ENCODE data around the gene RMDN2.
"Not testable (repeated sequence)": the region's sequence is repeated elsewhere in the genome, so short reads cannot be mapped to it uniquely, and the experiment has no call there.

Gene RMDN2

GRCh38 chr2:38020359-38021069 lies 95.4 kb downstream of the RMDN2 start:
- H3K4me3 Mint-ChIP-seq; H3K9me3 Mint-ChIP-seq; H3K36me3 Mint-ChIP-seq (ENCODE audit: low read depth); H3K4me1 Mint-ChIP-seq (ENCODE audit: low read depth); H3K27me3 Mint-ChIP-seq; H3K27ac Mint-ChIP-seq: not testable (repeated sequence)

DNA sequence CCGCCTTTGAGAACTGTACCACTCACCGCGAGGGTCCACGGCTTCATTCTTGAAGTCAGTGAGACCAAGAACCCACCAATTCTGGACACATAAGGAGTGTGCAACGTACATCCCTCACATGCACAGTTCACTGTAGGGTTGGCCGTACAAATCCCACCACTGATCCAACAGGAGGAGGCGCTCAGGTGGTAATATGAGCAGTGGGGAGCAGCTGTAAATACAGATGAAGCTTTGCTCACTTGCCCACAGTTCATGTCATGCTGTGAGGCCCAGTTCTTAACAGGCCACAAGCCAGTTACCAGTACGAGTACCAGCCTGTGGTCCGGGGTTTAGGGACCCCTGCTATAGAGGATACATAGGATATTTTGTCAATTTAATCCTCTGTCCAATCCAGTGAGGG lies 96.5 kb downstream of the RMDN2 start:
- no peak overlapping the region for H3K27ac Mint-ChIP-seq
- no peak overlapping the region for H3K4me3 Mint-ChIP-seq
- no peaks in the 10 kb centered on the region for H3K4me1 Mint-ChIP-seq (ENCODE audit: low read depth)
- peaks cover 6% of the 10 kb centered on the region for H3K27me3 Mint-ChIP-seq
- H3K36me3 Mint-ChIP-seq (ENCODE audit: low read depth) = no peaks in the 10 kb centered on the region
- H3K9me3 Mint-ChIP-seq = no peaks in the 10 kb centered on the region

GRCh38 chr2:38026846-38027245 lies 101.8 kb downstream of the RMDN2 start:
- H3K27me3 Mint-ChIP-seq = peaks cover 6% of the 10 kb centered on the region
- no peaks in the 10 kb centered on the region for H3K9me3 Mint-ChIP-seq
- no peaks in the 10 kb centered on the region for H3K36me3 Mint-ChIP-seq (ENCODE audit: low read depth)
- H3K27ac Mint-ChIP-seq = no peak overlapping the region
- no peaks in the 10 kb centered on the region for H3K4me1 Mint-ChIP-seq (ENCODE audit: low read depth)
- H3K4me3 Mint-ChIP-seq = no peak overlapping the region

- Mint-ChIP-seq H3K9me3 (no peaks in the 10 kb centered on the region), H3K27me3 (peaks cover 16% of the 10 kb centered on the region), H3K36me3 (ENCODE audit: low read depth) (no peaks in the 10 kb centered on the region), H3K27ac (no peak overlapping the region), H3K4me3 (no peak overlapping the region), H3K4me1 (ENCODE audit: low read depth) (no peaks in the 10 kb centered on the region)
These were observed 103.7 kb downstream of the RMDN2 start for GRCh38 chr2:38028829-38029228.

GRCh38 chr2:38029512-38029911 lies 104.4 kb downstream of the RMDN2 start:
- H3K36me3 Mint-ChIP-seq (ENCODE audit: low read depth) = no peaks in the 10 kb centered on the region
- no peaks in the 10 kb centered on the region for H3K9me3 Mint-ChIP-seq
- no peaks in the 10 kb centered on the region for H3K4me1 Mint-ChIP-seq (ENCODE audit: low read depth)
- H3K27me3 Mint-ChIP-seq = peaks cover 18% of the 10 kb centered on the region
- H3K27ac Mint-ChIP-seq = no peak overlapping the region
- no peak overlapping the region for H3K4me3 Mint-ChIP-seq

DNA sequence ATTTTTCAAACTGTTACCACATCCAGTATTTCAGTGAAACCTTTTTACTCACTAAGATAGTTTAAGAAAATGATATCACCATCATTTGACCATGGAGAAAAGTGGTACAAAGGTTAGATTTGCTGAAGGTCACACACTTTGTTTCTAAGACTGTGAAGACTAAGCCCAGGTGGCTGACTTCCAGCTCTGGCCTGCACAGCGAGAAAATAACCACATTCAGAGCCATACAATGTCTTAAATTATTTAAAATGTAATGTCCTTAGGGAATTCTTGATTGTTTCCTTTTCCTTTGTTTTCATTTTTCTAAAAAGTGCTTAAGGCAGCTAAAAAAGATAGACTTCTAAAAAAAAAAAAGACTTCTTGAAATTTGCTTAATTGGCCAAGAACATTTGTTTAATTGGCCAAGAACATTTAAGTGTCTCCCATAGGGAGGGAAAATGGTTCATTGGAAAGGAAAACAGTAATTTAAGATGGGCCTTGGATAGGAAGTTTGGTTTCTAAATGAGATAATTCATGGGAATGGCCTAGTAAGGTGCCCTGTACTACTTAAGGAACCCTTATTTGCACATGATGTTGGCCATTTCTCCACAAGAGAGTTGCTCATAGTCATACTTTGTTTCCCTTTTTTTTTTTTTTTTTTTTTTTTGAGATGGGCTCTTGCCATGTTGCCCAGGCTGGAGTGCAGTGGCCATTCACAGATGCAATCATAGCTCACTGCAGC lies 105.7 kb downstream of the RMDN2 start:
- no peaks in the 10 kb centered on the region for H3K9me3 Mint-ChIP-seq

GRCh38 chr2:38032946-38033345 lies 107.9 kb downstream of the RMDN2 start:
- Mint-ChIP-seq H3K4me3 (no peak overlapping the region), H3K27ac (no peak overlapping the region), H3K36me3 (ENCODE audit: low read depth) (no peaks in the 10 kb centered on the region), H3K27me3 (peaks cover 42% of the 10 kb centered on the region), H3K4me1 (ENCODE audit: low read depth) (peaks cover 12% of the 10 kb centered on the region), H3K9me3 (no peaks in the 10 kb centered on the region)

More for the DNA sequence above, 105.7 kb downstream of the RMDN2 start:
- H3K4me3 Mint-ChIP-seq = no peak overlapping the region
- peaks cover 25% of the 10 kb centered on the region for H3K27me3 Mint-ChIP-seq
- H3K27ac Mint-ChIP-seq = no peak overlapping the region
- no peaks in the 10 kb centered on the region for H3K36me3 Mint-ChIP-seq (ENCODE audit: low read depth)
- H3K4me1 Mint-ChIP-seq (ENCODE audit: low read depth) = no peaks in the 10 kb centered on the region

DNA sequence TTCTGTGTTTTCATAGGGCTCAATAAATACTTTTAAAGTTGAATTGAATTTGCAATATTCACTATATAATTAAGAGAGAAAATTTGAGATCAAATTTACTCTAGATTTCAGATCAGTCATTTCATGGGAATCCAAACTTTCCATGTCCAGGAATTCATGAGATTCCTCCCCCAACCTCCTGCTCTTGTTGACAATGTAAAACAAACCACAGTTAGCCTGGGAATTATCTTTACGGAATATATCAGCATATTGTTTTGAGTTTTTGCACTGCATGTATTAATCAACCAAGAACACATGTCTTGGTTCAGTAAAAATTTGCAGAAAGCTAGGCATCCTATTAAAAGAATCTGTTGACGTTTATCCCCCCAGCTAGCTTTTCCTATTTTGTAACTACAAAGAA lies 108.6 kb downstream of the RMDN2 start:
- Mint-ChIP-seq H3K9me3 (no peaks in the 10 kb centered on the region), H3K4me1 (ENCODE audit: low read depth) (peaks cover 18% of the 10 kb centered on the region), H3K4me3 (no peak overlapping the region), H3K27me3 (peaks cover 47% of the 10 kb centered on the region), H3K36me3 (ENCODE audit: low read depth) (no peaks in the 10 kb centered on the region), H3K27ac (no peak overlapping the region)

DNA sequence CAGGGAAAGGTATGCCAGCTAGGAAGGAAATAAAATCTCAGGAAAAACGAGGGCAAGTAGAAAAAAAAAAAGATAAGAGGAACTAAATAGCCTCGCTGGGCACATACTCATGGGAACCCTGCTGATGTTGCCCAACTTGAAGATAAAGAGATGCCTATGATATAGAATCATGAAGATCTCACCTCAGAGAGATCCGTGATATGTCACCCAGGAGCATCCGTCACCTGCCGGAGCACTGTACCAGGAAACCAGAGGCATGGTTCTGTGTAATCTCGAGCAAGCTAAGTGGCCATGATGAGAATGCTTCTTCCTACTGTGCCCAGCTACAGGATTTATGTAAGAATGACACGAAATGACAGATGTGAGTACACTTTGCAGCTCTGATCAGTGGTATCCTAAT lies 110.9 kb downstream of the RMDN2 start:
- Mint-ChIP-seq H3K36me3 (ENCODE audit: low read depth) (no peaks in the 10 kb centered on the region), H3K27ac (no peak overlapping the region), H3K4me3 (no peak overlapping the region), H3K27me3 (peaks cover 61% of the 10 kb centered on the region), H3K4me1 (ENCODE audit: low read depth) (peaks cover 22% of the 10 kb centered on the region), H3K9me3 (no peaks in the 10 kb centered on the region)

- Mint-ChIP-seq H3K27me3 (peaks cover 62% of the 10 kb centered on the region), H3K4me3 (no peak overlapping the region), H3K27ac (peak overlapping the region; percentile 78), H3K9me3 (no peaks in the 10 kb centered on the region), H3K4me1 (ENCODE audit: low read depth) (peaks cover 22% of the 10 kb centered on the region), H3K36me3 (ENCODE audit: low read depth) (no peaks in the 10 kb centered on the region)
These were observed 112.2 kb downstream of the RMDN2 start for GRCh38 chr2:38037325-38037724.

- H3K36me3 Mint-ChIP-seq (ENCODE audit: low read depth) = no peaks in the 10 kb centered on the region
- H3K27ac Mint-ChIP-seq = peak overlapping the region; percentile 78
- H3K4me3 Mint-ChIP-seq = peak overlapping the region; percentile 65
- peaks cover 67% of the 10 kb centered on the region for H3K27me3 Mint-ChIP-seq
- H3K4me1 Mint-ChIP-seq (ENCODE audit: low read depth) = peaks cover 22% of the 10 kb centered on the region
- no peaks in the 10 kb centered on the region for H3K9me3 Mint-ChIP-seq
These were observed 112.9 kb downstream of the RMDN2 start for GRCh38 chr2:38037757-38038621.

GRCh38 chr2:38038682-38039081 lies 113.6 kb downstream of the RMDN2 start:
- Mint-ChIP-seq H3K4me1 (ENCODE audit: low read depth) (peaks cover 22% of the 10 kb centered on the region), H3K9me3 (no peaks in the 10 kb centered on the region), H3K4me3 (peak overlapping the region; percentile 65), H3K36me3 (ENCODE audit: low read depth) (no peaks in the 10 kb centered on the region), H3K27ac (no peak overlapping the region), H3K27me3 (peaks cover 69% of the 10 kb centered on the region)

- no peak overlapping the region for H3K27ac Mint-ChIP-seq
- H3K27me3 Mint-ChIP-seq = peaks cover 67% of the 10 kb centered on the region
- no peaks in the 10 kb centered on the region for H3K9me3 Mint-ChIP-seq
- H3K36me3 Mint-ChIP-seq (ENCODE audit: low read depth) = no peaks in the 10 kb centered on the region
- H3K4me1 Mint-ChIP-seq (ENCODE audit: low read depth) = peaks cover 22% of the 10 kb centered on the region
- no peak overlapping the region for H3K4me3 Mint-ChIP-seq
These were observed 114.2 kb downstream of the RMDN2 start for GRCh38 chr2:38039121-38039910.

DNA sequence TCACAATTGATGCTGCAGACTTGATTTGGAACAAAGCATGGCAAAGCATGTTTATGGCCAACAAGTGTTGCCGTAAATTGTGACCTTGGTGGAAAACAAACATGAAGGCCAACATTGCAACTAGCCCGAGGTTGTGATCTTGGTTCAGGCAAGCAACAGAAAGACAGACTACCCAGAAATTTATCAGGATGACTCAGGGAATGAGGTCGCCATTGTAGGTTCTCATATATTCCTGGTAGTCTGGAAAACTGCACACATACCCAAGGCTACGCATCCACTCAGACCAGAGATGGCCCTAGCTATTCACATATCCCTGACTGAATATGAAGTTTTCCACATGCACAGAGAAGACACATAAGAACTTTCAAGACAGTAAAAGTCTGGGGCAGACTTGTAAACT lies 120.7 kb downstream of the RMDN2 start:
- H3K9me3 Mint-ChIP-seq = no peaks in the 10 kb centered on the region
- no peak overlapping the region for H3K27ac Mint-ChIP-seq
- H3K4me3 Mint-ChIP-seq = no peak overlapping the region
- no peaks in the 10 kb centered on the region for H3K36me3 Mint-ChIP-seq (ENCODE audit: low read depth)
- H3K27me3 Mint-ChIP-seq = peaks cover 40% of the 10 kb centered on the region
- H3K4me1 Mint-ChIP-seq (ENCODE audit: low read depth) = no peaks in the 10 kb centered on the region
